Fibroblast of lung (primary cell): ENCODE results near the gene AGAP1. TPM values are rescaled to one million over a fixed set of nuclear protein-coding genes. Genes with fewer than 3 reads are reported as not detected.

ENCODE experiments used
- DNase-seq, 2 donors: peaks; one replicate each; pipeline versions ENCODE4 v3.0.0 to v3.0.0-alpha.2; 2010; ENCODE audit warnings: low read depth in 2 of 2
- H2AFZ ChIP-seq: 2 replicates; pipeline ENCODE4 v1.5.1; 2012; ENCODE audit warnings: low read length, control low read depth, inconsistent platforms
- H3K27ac ChIP-seq: 2 replicates; pipeline ENCODE4 v1.5.1; 2011; ENCODE audit warnings: low read length, control low read depth; ENCODE audit not compliant: insufficient read depth
- H3K27me3 ChIP-seq: 2 replicates; pipeline ENCODE4 v1.5.1; 2011; ENCODE audit warnings: mild to moderate bottlenecking, low read length; ENCODE audit not compliant: control insufficient read depth, insufficient read depth
- H3K36me3 ChIP-seq: 2 replicates; pipeline ENCODE4 v1.5.1; 2011; ENCODE audit warnings: low read length; ENCODE audit not compliant: control insufficient read depth, insufficient read depth
- H3K4me1 ChIP-seq: 2 replicates; pipeline ENCODE4 v1.5.1; 2011; ENCODE audit warnings: low read length; ENCODE audit not compliant: control insufficient read depth, insufficient read depth; ENCODE audit errors: extremely low read depth
- H3K4me2 ChIP-seq: 2 replicates; pipeline ENCODE4 v1.5.1; 2011; ENCODE audit warnings: low read length, control low read depth; ENCODE audit not compliant: insufficient read depth; ENCODE audit errors: extremely low read depth
- H3K4me3 ChIP-seq, 4 experiments: fragments of 200-600 bp in 1 of 4; sonication (generic) in 1 of 4; replicated peaks in 1 of 4; 2 replicates each; pipeline ENCODE4 v1.5.1; 2011 to 2016; ENCODE audit warnings: low read length in 4 of 4, low read depth in 3 of 4, mild to moderate bottlenecking in 3 of 4, control low read depth in 2 of 4, inconsistent platforms in 1 of 4, mixed read lengths in 1 of 4; ENCODE audit not compliant: insufficient read depth in 1 of 4; ENCODE audit errors: control extremely low read depth in 1 of 4
- H3K79me2 ChIP-seq: 2 replicates; pipeline ENCODE4 v1.5.1; 2012; ENCODE audit warnings: mild to moderate bottlenecking, low read length, inconsistent platforms; ENCODE audit not compliant: control insufficient read depth, insufficient read depth
- H3K9ac ChIP-seq: 2 replicates; pipeline ENCODE4 v1.5.1; 2011; ENCODE audit warnings: mild to moderate bottlenecking, low read length, control low read depth; ENCODE audit not compliant: insufficient read depth
- H3K9me3 ChIP-seq: 2 replicates; pipeline ENCODE4 v1.5.1; 2012; ENCODE audit warnings: low read depth, low read length; ENCODE audit not compliant: control insufficient read depth, insufficient read depth
- H4K20me1 ChIP-seq: 2 replicates; pipeline ENCODE4 v1.5.1; 2011; ENCODE audit warnings: low read length; ENCODE audit not compliant: control insufficient read depth, insufficient read depth; ENCODE audit errors: extremely low read depth
- CTCF ChIP-seq, 2 donors: IDR thresholded peaks in 1 of 2; conservative IDR thresholded peaks in 1 of 2; 1 replicate in 1 of 2; 2 replicates in 1 of 2; pipeline ENCODE4 v1.5.1; 2011 to 2012; ENCODE audit warnings: low read length in 2 of 2, control low read depth in 1 of 2, inconsistent platforms in 1 of 2, low read depth in 1 of 2, mild to moderate bottlenecking in 1 of 2
- EZH2 ChIP-seq: IDR thresholded peaks from 2 replicates; pipeline ENCODE4 v1.5.1; 2012; ENCODE audit warnings: low read length, control low read depth, mild to moderate bottlenecking; ENCODE audit errors: missing control alignments
- polyA plus RNA-seq, 2 donors: library from polyadenylated mRNA; depleted of rRNA in 1 of 2; stranded (reverse) in 1 of 2; unstranded in 1 of 2; fragments of >200 nt; gene quantifications; 2 replicates each; pipeline ENCODE4 v1.2.1, GENCODE V29; 2011 to 2012; ENCODE audit warnings: missing spikeins in 1 of 2
- total RNA-seq: library from RNA; depleted of rRNA; stranded (reverse); fragments of >200 nt; gene quantifications from 2 replicates; pipeline ENCODE4 v1.2.1, GENCODE V29; 2014

Gene AGAP1
- total and polyA plus RNA-seq, 2 donors (not counting 1 experiment from before 2014, with no cell fraction given) = 10.6 to 14.0 TPM

- no peak for TF ChIP-seq CTCF (conservative IDR thresholded peaks at IDR 0.05 in 1 of 2, IDR thresholded peaks at IDR 0.05 in 1 of 2; ENCODE audit: low read depth in 1 of 2, low read length in 2 of 2)
- no peak for TF ChIP-seq EZH2
- H4K20me1 ChIP-seq = no peaks in the 10 kb centered on the region
- H3K27ac ChIP-seq = no peak overlapping the region
Measured at GRCh38 chr2:235515364-235515742, 21.5 kb downstream of the AGAP1 start.

GRCh38 chr2:235515821-235516220 lies 22.0 kb downstream of the AGAP1 start:
- Histone ChIP-seq H3K4me3 (no peak overlapping the region), H3K4me1 (peaks cover 9% of the 10 kb centered on the region), H3K27me3 (no peaks in the 10 kb centered on the region), H3K27ac (no peak overlapping the region), H4K20me1 (no peaks in the 10 kb centered on the region), H3K9me3 (no peaks in the 10 kb centered on the region), H3K79me2 (peaks cover 25% of the 10 kb centered on the region), H3K36me3 (no peaks in the 10 kb centered on the region), H3K9ac (no peak overlapping the region), H2AFZ (no peak overlapping the region), H3K4me2 (no peak overlapping the region)
- TF ChIP-seq EZH2 = no peak
- TF ChIP-seq CTCF (conservative IDR thresholded peaks at IDR 0.05 in 1 of 2, IDR thresholded peaks at IDR 0.05 in 1 of 2; ENCODE audit: low read depth in 1 of 2, low read length in 2 of 2) = no peak
- no peak for DNase-seq

More at GRCh38 chr2:235515364-235515742, 21.5 kb downstream of the AGAP1 start:
- H3K4me1 ChIP-seq = peaks cover 9% of the 10 kb centered on the region
- no peak for DNase-seq
- H3K36me3 ChIP-seq = no peaks in the 10 kb centered on the region
- H3K4me2 ChIP-seq = no peak overlapping the region
- peaks cover 28% of the 10 kb centered on the region for H3K79me2 ChIP-seq
- H3K4me3 ChIP-seq = no peak overlapping the region
- no peaks in the 10 kb centered on the region for H3K9me3 ChIP-seq
- H3K9ac ChIP-seq = no peak overlapping the region
- H2AFZ ChIP-seq = no peak overlapping the region
- H3K27me3 ChIP-seq = no peaks in the 10 kb centered on the region

- Histone ChIP-seq H3K27me3 (no peaks in the 10 kb centered on the region), H4K20me1 (no peaks in the 10 kb centered on the region), H3K9me3 (no peaks in the 10 kb centered on the region), H2AFZ (no peak overlapping the region), H3K79me2 (peaks cover 25% of the 10 kb centered on the region), H3K4me2 (no peak overlapping the region), H3K27ac (no peak overlapping the region), H3K4me1 (peaks cover 7% of the 10 kb centered on the region), H3K4me3 (no peak overlapping the region), H3K36me3 (no peaks in the 10 kb centered on the region), H3K9ac (no peak overlapping the region)
- TF ChIP-seq CTCF (conservative IDR thresholded peaks at IDR 0.05 in 1 of 2, IDR thresholded peaks at IDR 0.05 in 1 of 2; ENCODE audit: low read depth in 1 of 2, low read length in 2 of 2) (no peak), EZH2 (no peak)
- DNase-seq = no peak
Measured at GRCh38 chr2:235516257-235516656, 22.4 kb downstream of the AGAP1 start.
